Panc1 (cell line): ENCODE results near the gene TAC4.

ENCODE experiments used
- POLR2AphosphoS5 ChIP-seq: IDR thresholded peaks from 2 replicates; pipeline ENCODE4 v1.6.1; 2012; ENCODE audit warnings: mild to moderate bottlenecking, low read depth, low read length, moderate library complexity
- REST ChIP-seq, 2 experiments: IDR thresholded peaks; 2 replicates each; pipeline ENCODE4 v1.6.1; 2011 to 2012; ENCODE audit warnings: low read depth in 2 of 2, control low read depth in 1 of 2, low read length in 1 of 2, mild to moderate bottlenecking in 1 of 2, moderate library complexity in 1 of 2; ENCODE audit not compliant: insufficient read depth in 1 of 2
- TCF7L2 ChIP-seq: IDR thresholded peaks from 2 replicates; pipeline ENCODE4 v1.6.1; 2011; ENCODE audit warnings: mild to moderate bottlenecking, low read depth, low read length, inconsistent platforms
- TF ChIP-seq, protein P1 (sequence below): fragments of 450-650 bp; IDR thresholded peaks from 2 replicates; pipeline ENCODE4 v1.5.1; 2017; ENCODE audit warnings: mild to moderate bottlenecking

GRCh38 chr17:49853470-49854015 is 5.7 kb upstream of the TAC4 start:
- TF ChIP-seq, protein P1, sequence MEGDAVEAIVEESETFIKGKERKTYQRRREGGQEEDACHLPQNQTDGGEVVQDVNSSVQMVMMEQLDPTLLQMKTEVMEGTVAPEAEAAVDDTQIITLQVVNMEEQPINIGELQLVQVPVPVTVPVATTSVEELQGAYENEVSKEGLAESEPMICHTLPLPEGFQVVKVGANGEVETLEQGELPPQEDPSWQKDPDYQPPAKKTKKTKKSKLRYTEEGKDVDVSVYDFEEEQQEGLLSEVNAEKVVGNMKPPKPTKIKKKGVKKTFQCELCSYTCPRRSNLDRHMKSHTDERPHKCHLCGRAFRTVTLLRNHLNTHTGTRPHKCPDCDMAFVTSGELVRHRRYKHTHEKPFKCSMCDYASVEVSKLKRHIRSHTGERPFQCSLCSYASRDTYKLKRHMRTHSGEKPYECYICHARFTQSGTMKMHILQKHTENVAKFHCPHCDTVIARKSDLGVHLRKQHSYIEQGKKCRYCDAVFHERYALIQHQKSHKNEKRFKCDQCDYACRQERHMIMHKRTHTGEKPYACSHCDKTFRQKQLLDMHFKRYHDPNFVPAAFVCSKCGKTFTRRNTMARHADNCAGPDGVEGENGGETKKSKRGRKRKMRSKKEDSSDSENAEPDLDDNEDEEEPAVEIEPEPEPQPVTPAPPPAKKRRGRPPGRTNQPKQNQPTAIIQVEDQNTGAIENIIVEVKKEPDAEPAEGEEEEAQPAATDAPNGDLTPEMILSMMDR: no peak
- TF ChIP-seq REST (IDR thresholded peaks at IDR 0.05; ENCODE audit: insufficient read depth in 1 of 2, low read depth in 2 of 2, low read length in 1 of 2) (no peak), TCF7L2 (no peak), POLR2AphosphoS5 (no peak)
